ENCODE data around the gene IGDCC3.

The IGDCC3 gene

GRCh38 chr15:65302061-65302460, 75.7 kb downstream of the IGDCC3 start:
- no peak overlapping the region for H3K4me3 ChIP-seq (ENCODE audit: low read depth, low read length)
- TF ChIP-seq MYC (IDR thresholded peaks at IDR 0.05; ENCODE audit: low read depth, low read length) (no peak), POLR2A (IDR thresholded peaks at IDR 0.05; ENCODE audit: extremely low read depth, insufficient read length) (no peak), MAX (IDR thresholded peaks at IDR 0.05; ENCODE audit: low read depth, low read length) (no peak)
- TF ChIP-seq, protein P1, sequence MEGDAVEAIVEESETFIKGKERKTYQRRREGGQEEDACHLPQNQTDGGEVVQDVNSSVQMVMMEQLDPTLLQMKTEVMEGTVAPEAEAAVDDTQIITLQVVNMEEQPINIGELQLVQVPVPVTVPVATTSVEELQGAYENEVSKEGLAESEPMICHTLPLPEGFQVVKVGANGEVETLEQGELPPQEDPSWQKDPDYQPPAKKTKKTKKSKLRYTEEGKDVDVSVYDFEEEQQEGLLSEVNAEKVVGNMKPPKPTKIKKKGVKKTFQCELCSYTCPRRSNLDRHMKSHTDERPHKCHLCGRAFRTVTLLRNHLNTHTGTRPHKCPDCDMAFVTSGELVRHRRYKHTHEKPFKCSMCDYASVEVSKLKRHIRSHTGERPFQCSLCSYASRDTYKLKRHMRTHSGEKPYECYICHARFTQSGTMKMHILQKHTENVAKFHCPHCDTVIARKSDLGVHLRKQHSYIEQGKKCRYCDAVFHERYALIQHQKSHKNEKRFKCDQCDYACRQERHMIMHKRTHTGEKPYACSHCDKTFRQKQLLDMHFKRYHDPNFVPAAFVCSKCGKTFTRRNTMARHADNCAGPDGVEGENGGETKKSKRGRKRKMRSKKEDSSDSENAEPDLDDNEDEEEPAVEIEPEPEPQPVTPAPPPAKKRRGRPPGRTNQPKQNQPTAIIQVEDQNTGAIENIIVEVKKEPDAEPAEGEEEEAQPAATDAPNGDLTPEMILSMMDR (IDR thresholded peaks at IDR 0.05; ENCODE audit: low read depth, low read length), result no peak
- DNase-seq (ENCODE audit: low read depth), result no peak

- DNase-seq (ENCODE audit: low read depth), result no peak
- TF ChIP-seq, protein P1 (IDR thresholded peaks at IDR 0.05; ENCODE audit: low read depth, low read length), result no peak
- TF ChIP-seq POLR2A (IDR thresholded peaks at IDR 0.05; ENCODE audit: extremely low read depth, insufficient read length) (no peak), MAX (IDR thresholded peaks at IDR 0.05; ENCODE audit: low read depth, low read length) (no peak), MYC (IDR thresholded peaks at IDR 0.05; ENCODE audit: low read depth, low read length) (no peak)
- no peak overlapping the region for H3K4me3 ChIP-seq (ENCODE audit: low read depth, low read length)
Measured at GRCh38 chr15:65300924-65301441, 76.8 kb downstream of the IGDCC3 start.

DNA sequence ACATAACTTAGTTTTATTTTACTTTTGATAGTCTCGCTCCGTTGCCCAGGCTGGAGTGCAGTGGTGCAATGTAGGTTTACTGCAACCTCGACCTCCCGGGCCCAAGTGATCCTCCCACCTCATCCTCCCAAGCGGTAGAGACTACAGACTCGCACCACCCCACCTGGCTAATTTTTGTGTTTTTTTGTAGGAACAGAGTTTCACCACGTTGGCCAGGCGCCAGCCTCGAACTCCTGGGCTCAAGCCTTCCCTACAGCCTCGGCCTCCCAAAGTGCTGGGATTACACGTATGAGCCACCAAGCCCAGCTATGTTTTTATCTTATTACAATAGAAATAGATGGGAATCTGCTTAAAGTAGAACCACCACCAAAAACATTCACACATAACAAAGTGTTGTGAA, 79.1 kb downstream of the IGDCC3 start:
- no peak overlapping the region for H3K4me3 ChIP-seq (ENCODE audit: low read depth, low read length)
- TF ChIP-seq, protein P1 (IDR thresholded peaks at IDR 0.05; ENCODE audit: low read depth, low read length), result no peak
- no peak for TF ChIP-seq POLR2A (IDR thresholded peaks at IDR 0.05; ENCODE audit: extremely low read depth, insufficient read length)
- TF ChIP-seq MAX (IDR thresholded peaks at IDR 0.05; ENCODE audit: low read depth, low read length), result no peak
- no peak for TF ChIP-seq MYC (IDR thresholded peaks at IDR 0.05; ENCODE audit: low read depth, low read length)
- DNase-seq (ENCODE audit: low read depth), result no peak

DNA sequence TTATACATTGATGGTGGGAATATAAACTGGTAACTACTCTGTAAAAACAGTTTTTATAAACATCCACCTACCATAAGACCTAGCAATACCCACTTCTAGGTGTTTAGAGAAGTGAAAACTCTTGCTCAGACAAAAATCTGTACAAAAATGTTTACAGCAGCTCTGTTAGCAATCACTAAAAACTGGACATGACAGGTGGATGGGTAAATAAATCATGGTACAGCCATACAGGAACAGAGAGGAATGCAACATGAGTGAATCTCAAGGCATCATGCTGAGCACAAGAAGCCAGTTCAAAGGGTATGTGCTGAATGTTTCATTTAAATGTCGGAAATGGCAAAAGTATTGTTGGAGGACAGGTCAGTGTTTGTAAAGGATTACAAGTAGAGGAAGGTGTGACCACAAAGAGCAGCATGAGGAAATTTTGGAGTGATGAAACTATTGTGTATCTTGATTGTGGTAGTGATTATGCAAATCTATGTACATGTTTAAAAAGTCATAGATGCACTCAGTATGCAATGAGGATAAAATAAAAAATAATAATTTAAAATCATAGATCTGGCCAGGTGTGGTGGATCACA, 84.8 kb downstream of the IGDCC3 start:
- no peak for TF ChIP-seq MYC (IDR thresholded peaks at IDR 0.05; ENCODE audit: low read depth, low read length)
- TF ChIP-seq, protein P1 (IDR thresholded peaks at IDR 0.05; ENCODE audit: low read depth, low read length), result no peak
- TF ChIP-seq POLR2A (IDR thresholded peaks at IDR 0.05; ENCODE audit: extremely low read depth, insufficient read length), result no peak
- TF ChIP-seq MAX (IDR thresholded peaks at IDR 0.05; ENCODE audit: low read depth, low read length), result no peak
- no peak for DNase-seq (ENCODE audit: low read depth)
- no peak overlapping the region for H3K4me3 ChIP-seq (ENCODE audit: low read depth, low read length)

- TF ChIP-seq, protein P1 (IDR thresholded peaks at IDR 0.05; ENCODE audit: low read depth, low read length), result no peak
- TF ChIP-seq POLR2A (IDR thresholded peaks at IDR 0.05; ENCODE audit: extremely low read depth, insufficient read length) (no peak), MAX (IDR thresholded peaks at IDR 0.05; ENCODE audit: low read depth, low read length) (no peak), MYC (IDR thresholded peaks at IDR 0.05; ENCODE audit: low read depth, low read length) (no peak)
- no peak overlapping the region for H3K4me3 ChIP-seq (ENCODE audit: low read depth, low read length)
- no peak for DNase-seq (ENCODE audit: low read depth)
Measured at GRCh38 chr15:65290228-65290627, 87.6 kb downstream of the IGDCC3 start.

Data from NB4 (cell line).